Left kidney (tissue), 8 donors: ENCODE data around the gene KHDC4. TPM values are rescaled to one million over a fixed set of nuclear protein-coding genes. Genes with fewer than 3 reads are reported as not detected.
A peak's percentile ranks its signal among the peaks of the same experiment; 100 is the strongest.

Experiments used
- DNase-seq: peaks from one replicate; pipeline ENCODE4 v3.0.0-alpha.2; 2013
- long read RNA-seq, 8 donors: transcript quantifications; one replicate each; lab custom pipeline, GENCODE V29; 2026
- polyA plus RNA-seq: library from polyadenylated mRNA; unstranded; fragments of 120-200 nt; gene quantifications from one replicate; pipeline ENCODE4 v1.2.1, GENCODE V29; 2013; ENCODE audit not compliant: insufficient read length

The KHDC4 gene
- 82.4 TPM for polyA plus RNA-seq
- long read RNA-seq, donor 1, partial matches to known transcripts: 52 of 57 reads
- long read RNA-seq, donor 1, other reads (novel, unspliced or antisense): 0 of 57 reads
- long read RNA-seq, donor 2, partial matches to known transcripts: 0 of 3 reads
- long read RNA-seq, donor 2, other reads (novel, unspliced or antisense): 0 of 3 reads
- long read RNA-seq, donor 3, full-length matches to known transcripts: 4 of 4 reads
- long read RNA-seq, donor 3, partial matches to known transcripts: 0 of 4 reads
- long read RNA-seq, donor 3, other reads (novel, unspliced or antisense): 0 of 4 reads
- long read RNA-seq, donor 4: 0 reads
- long read RNA-seq, donor 5, transcript KHDC4-203 (14 exons, 2,947 nt): major isoform, 7 of 8 reads
- long read RNA-seq, donor 5, partial matches to known transcripts: 0 of 8 reads
- long read RNA-seq, donor 5, other reads (novel, unspliced or antisense): 0 of 8 reads
- long read RNA-seq, donor 6, partial matches to known transcripts: 0 of 2 reads
- long read RNA-seq, donor 6, other reads (novel, unspliced or antisense): 0 of 2 reads
- long read RNA-seq, donor 7, transcript KHDC4-203 (14 exons, 2,947 nt): major isoform, 5 of 8 reads
- long read RNA-seq, donor 7, partial matches to known transcripts: 0 of 8 reads
- long read RNA-seq, donor 7, other reads (novel, unspliced or antisense): 0 of 8 reads
- long read RNA-seq, donor 8, full-length matches to known transcripts: 2 of 2 reads
- long read RNA-seq, donor 8, partial matches to known transcripts: 0 of 2 reads
- long read RNA-seq, donor 8, other reads (novel, unspliced or antisense): 0 of 2 reads

GRCh38 chr1:155934097-155934935 is at the start of gene KHDC4:
Gene KHDC4 (minus strand): TSS chr1:155934413. CDS start chr1:155934373, 40 bp downstream.
- DNase-seq: peak; percentile 99

DNA sequence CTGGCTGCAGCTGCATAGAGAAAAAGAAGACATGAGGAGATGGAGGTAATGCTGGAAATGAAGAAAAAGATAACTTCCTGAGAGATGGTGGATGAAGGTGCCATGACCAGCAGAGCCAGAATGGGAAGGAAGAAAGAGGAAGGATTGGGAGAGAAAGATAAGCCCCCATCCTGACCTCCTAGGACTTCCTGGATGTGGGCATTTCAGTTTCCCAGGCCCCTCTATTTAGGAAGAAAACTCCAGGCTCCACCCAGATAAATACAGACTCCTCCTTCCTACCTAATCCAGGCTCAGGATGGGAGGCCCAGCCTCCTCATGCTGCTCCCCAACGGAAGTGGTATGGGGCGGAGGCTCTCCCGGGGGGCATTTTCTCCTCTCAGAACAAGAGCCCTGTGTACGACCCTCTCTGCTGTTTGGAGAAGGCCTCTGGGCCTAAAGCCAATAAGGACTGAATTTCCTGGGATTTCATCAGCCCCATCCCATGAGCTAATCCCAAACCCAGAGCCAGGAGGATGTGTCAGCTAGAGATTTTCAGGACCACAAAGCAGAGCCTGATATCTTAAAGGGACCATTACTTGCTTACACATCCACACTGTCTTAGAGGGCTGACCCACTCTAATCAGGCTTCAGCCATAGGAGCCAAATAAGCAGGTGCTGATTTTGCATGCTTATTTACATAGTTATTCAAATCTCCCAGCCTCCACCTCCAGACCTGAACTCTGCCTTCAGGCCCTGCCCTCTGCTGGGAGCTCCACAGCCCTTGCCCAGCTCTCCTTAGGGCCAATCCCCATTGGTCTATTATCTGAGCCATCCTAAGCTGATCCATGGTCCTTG is 49.2 kb upstream of the KHDC4 start:
- DNase-seq: no peak

DNA sequence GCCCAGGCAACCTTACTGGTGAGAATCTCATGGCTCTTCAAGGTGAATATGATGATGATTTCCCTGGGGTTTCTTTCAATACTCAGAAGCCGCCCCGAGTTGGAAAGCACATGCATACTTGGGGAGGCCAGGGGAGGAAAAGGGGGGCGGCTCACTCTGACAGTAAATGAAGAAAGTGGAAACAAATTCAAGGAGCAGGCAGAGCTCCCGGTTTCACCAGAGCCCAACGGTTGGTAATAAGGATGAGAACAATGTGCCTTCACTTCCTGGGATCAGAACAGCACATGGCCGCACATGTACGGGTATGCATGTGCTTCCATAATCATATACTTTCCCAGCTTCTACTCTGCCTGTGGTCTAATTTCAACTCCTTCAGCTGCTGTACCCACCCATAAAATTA is 47.9 kb upstream of the KHDC4 start:
- DNase-seq: no peak

DNA sequence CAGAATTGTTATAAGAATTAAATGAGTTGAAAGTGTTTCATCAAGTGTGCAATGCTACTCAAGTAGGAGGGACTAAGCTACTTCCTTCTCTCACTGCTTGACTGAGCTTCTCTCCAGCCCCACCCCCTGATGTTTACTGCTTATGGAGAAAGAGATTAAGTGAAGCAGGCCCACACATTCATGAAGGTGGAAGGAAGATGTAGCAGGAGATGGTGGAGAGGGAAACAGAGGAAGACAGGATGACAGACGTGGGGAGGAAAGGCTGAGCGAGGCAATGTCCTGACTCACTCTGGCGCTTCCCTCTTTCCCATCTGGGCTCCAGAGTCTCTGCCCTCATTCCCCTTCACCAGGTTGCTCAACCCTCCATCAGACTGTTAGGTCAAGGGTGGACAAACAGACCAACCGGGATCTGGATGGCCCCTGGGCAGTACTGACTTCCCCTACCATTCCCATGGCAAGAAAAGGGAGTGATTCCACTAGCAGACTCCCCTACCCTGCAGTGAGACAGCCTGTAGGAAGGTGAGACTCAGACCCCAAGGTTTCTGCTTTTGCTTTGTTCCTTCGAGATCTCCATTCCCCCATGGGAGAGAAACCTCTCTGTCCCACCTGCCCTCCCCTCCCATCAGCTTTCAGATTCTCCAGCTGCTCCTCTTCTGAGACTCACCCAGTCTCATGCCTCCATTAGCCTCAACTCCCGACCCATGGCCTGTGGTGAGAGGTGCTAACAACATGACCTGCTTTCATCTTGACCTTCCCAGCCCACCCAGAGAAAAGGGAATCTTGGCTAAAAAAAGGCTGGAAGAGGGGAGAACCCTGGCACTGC is 47.3 kb upstream of the KHDC4 start:
- no peak for DNase-seq

DNA sequence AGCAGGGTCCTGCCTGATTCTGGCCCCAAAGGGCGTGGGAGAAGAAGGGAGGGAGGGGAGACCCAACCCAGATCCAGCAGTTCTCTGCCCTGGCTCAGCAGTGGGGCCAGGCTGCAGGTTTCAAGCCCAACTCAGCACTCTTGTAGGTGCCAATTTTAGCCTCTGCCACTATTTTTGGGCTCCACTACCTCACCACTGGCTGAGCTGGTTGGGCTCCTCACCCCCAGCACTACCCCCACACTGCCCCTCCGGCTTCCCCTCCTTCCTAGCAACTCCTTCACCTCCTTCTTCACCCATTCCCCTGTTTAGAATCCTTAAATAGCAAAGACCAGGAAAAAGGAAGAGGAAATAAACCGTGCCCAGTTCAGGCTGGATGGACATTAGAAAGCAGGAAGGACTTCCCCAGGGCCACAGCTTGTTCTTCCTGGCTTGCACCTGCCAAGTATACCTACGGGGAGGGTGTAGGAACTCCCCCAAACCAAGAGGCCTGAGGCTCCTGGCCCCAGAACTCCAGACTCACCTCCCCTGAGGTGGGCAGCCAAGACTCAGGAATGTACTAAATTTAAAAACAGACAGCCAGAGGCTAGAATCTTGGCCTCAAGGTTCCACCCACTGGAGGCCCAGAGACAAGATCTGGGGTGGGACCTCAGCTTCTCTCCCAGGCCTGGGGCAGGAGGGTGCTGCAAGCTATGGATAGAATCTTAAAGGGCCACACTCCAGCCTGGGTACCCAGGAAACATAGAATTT is 45.6 kb upstream of the KHDC4 start:
- no peak for DNase-seq

- DNase-seq: no peak
These were observed 44.8 kb upstream of the KHDC4 start for GRCh38 chr1:155978973-155979429.

GRCh38 chr1:155978325-155978972 is 44.2 kb upstream of the KHDC4 start, which contains the start of gene ARHGEF2:
Gene ARHGEF2 (minus strand): TSS chr1:155978547. CDS start chr1:155978427, 120 bp downstream.
- DNase-seq: no peak

DNA sequence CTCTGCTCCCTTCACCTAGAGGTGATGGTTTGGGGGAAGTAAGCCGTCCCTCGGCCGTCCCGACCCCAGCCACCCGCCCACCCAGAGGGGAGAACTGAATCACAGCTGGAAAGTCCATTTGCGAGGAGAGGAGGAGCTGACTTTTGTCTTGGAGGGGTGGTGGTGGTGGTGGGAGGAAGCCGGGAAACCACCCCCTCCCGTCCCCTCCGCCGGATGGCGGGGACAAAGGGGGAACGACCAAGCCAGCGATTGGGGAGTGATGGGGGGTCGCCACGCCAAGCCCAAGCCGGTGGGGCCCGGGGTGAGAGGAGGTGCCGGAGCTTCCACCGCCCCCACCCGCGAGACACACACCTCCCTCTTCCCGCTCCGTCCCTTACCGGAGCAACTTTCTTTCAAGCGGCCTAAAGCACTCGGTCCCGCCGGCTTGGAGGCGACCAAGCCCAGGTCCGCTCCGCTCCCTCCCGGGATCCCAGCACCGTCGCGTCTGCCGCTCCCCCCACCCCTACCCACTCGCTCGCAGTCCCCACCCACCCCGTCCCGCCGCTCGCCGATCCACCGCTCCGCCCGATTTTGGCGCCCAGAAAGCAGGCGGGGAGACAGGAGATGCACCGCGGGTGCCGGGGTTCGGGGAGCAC is 43.6 kb upstream of the KHDC4 start:
- no peak for DNase-seq

DNA sequence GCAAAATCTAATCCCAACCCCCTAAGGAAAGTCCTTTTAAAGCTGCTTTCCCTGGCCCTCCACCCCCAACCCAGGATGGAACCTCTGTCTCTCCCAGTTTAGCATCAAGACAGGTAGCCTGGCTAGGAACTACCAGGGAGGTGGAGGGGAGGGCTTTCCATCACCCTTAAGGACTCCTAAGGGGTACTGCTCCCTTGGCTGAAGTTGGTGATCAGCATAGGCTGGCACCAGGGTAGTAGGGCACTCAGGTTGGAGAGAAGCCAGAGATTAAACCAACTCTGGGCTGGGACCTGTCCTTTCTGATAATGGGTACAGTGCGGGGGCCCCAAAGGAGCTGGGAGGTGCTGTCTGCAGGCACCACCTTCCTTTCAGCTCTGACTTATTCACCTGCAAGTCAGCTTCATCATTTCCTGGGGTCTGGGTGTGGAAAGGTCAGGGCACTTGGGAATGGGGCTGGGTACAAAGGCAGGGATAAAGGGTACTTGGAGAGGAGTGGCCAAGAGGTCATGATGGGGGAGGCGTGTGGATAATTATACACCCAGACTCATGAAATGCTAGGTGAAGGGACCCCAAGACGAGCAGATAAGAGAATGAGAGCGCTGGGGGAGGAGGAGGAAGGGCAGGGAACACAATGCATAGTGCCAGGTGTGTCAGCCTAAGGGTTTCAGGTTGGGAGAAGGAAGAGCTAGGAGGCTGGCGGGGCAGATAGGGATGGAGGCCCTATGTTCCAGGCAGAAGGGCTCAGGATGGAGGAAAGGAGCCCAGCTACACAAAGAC is 42.9 kb upstream of the KHDC4 start:
- DNase-seq: no peak

GRCh38 chr1:155976062-155976912 is 42.1 kb upstream of the KHDC4 start:
- no peak for DNase-seq

- DNase-seq: no peak
These were observed 41.3 kb upstream of the KHDC4 start for GRCh38 chr1:155975375-155976061.

- no peak for DNase-seq
These were observed 40.2 kb upstream of the KHDC4 start for GRCh38 chr1:155974208-155975115.

GRCh38 chr1:155973723-155974122 is 39.5 kb upstream of the KHDC4 start:
- DNase-seq: no peak

GRCh38 chr1:155971910-155972809 is 37.9 kb upstream of the KHDC4 start:
- DNase-seq: no peak
